ENCODE results near the gene UFC1. TPM values are rescaled to one million over a fixed set of nuclear protein-coding genes. Genes with fewer than 3 reads are reported as not detected.

Gene UFC1
- total RNA-seq, 1 donor from 2014 or later = 59.6 TPM

DNA sequence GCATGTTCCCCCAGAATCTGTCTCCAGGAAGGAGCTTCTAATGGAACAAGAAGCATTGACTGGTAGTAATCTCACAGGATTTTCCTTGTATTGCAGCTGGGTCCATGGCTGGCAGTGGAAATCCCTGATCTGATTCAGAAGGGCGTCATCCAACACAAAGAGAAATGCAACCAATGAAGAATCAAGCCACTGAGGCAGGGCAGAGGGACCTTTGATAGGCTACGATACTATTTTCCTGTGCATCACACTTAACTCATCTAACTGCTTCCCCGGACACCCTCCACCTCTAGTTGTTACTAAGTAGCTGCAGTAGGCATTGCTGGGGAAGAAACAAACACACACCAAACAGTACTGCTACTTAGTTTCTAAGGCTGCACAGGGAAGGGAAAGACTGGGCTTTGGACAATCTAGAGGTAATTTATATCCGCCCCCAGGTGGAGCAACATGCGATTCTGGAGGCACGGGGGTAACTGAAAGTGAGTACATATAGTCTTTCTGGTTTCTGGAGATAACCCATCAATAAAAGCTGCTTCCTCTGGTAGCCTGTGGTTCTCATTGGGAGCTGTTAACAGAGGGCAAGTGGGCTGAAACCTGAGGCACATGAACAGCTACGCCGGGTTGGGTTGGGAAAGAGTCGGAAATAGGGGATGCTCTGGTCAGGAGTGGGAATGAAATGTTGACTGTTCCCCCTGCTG lies 4.7 kb downstream of the UFC1 start:
- H3K36me3 ChIP-seq (ENCODE audit: control insufficient read depth, insufficient read depth, low read length) = peaks cover 1% of the 10 kb centered on the region
- DNase-seq (ENCODE audit: low read depth) = no peak
- no peaks in the 10 kb centered on the region for H3K27me3 ChIP-seq (ENCODE audit: control insufficient read depth, insufficient read depth, low read length)
- no peak overlapping the region for H3K4me3 ChIP-seq (ENCODE audit: low read depth, low read length)
- TF ChIP-seq, protein P1, sequence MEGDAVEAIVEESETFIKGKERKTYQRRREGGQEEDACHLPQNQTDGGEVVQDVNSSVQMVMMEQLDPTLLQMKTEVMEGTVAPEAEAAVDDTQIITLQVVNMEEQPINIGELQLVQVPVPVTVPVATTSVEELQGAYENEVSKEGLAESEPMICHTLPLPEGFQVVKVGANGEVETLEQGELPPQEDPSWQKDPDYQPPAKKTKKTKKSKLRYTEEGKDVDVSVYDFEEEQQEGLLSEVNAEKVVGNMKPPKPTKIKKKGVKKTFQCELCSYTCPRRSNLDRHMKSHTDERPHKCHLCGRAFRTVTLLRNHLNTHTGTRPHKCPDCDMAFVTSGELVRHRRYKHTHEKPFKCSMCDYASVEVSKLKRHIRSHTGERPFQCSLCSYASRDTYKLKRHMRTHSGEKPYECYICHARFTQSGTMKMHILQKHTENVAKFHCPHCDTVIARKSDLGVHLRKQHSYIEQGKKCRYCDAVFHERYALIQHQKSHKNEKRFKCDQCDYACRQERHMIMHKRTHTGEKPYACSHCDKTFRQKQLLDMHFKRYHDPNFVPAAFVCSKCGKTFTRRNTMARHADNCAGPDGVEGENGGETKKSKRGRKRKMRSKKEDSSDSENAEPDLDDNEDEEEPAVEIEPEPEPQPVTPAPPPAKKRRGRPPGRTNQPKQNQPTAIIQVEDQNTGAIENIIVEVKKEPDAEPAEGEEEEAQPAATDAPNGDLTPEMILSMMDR (IDR thresholded peaks at IDR 0.05; ENCODE audit: insufficient read depth, low read length, poor library complexity, severe bottlenecking) = no peak

GRCh38 chr1:161159087-161159912 lies 5.5 kb downstream of the UFC1 start, which contains the start of gene USP21:
Gene USP21 (plus strand): TSS chr1:161159500. CDS start chr1:161160641, 1,141 bp downstream.
- Histone ChIP-seq H3K27me3 (ENCODE audit: control insufficient read depth, insufficient read depth, low read length) (no peaks in the 10 kb centered on the region), H3K36me3 (ENCODE audit: control insufficient read depth, insufficient read depth, low read length) (peaks cover 1% of the 10 kb centered on the region), H3K4me3 (ENCODE audit: low read depth, low read length) (peak within 1 kb of the TSS; percentile 63)
- TF ChIP-seq, protein P1 (IDR thresholded peaks at IDR 0.05; ENCODE audit: insufficient read depth, low read length, poor library complexity, severe bottlenecking) = peak; percentile 52
- no peak for DNase-seq (ENCODE audit: low read depth)

GRCh38 chr1:161159913-161160243 lies 6.1 kb downstream of the UFC1 start:
- H3K36me3 ChIP-seq (ENCODE audit: control insufficient read depth, insufficient read depth, low read length) = peaks cover 3% of the 10 kb centered on the region
- TF ChIP-seq, protein P1 (IDR thresholded peaks at IDR 0.05; ENCODE audit: insufficient read depth, low read length, poor library complexity, severe bottlenecking) = no peak
- no peak for DNase-seq (ENCODE audit: low read depth)
- H3K27me3 ChIP-seq (ENCODE audit: control insufficient read depth, insufficient read depth, low read length) = no peaks in the 10 kb centered on the region
- H3K4me3 ChIP-seq (ENCODE audit: low read depth, low read length) = peak overlapping the region; percentile 63

GRCh38 chr1:161160671-161161145 lies 6.9 kb downstream of the UFC1 start:
- TF ChIP-seq, protein P1 (IDR thresholded peaks at IDR 0.05; ENCODE audit: insufficient read depth, low read length, poor library complexity, severe bottlenecking) = no peak
- Histone ChIP-seq H3K27me3 (ENCODE audit: control insufficient read depth, insufficient read depth, low read length) (no peaks in the 10 kb centered on the region), H3K36me3 (ENCODE audit: control insufficient read depth, insufficient read depth, low read length) (peaks cover 2% of the 10 kb centered on the region), H3K4me3 (ENCODE audit: low read depth, low read length) (no peak overlapping the region)
- no peak for DNase-seq (ENCODE audit: low read depth)

DNA sequence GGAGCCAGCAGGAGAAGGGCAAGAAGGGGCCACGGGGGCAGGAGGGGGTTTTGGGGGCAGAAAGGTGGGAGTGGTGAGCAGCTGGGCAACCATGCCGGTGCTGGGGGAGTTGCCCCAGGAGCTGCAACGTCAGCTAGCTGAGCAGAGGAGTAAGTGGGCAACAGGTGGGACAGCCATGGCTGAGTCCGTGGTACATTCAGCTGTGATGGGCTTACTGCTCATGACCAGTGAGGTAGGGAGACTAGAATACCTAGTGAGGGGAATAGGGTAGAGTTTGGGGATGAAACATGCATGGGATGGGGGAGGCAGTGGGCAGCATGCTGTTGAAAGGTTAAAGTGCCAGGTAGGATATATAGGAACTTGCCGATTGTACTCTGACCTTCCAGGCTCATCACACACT lies 7.9 kb downstream of the UFC1 start:
- DNase-seq (ENCODE audit: low read depth) = no peak
- Histone ChIP-seq H3K36me3 (ENCODE audit: control insufficient read depth, insufficient read depth, low read length) (peaks cover 2% of the 10 kb centered on the region), H3K27me3 (ENCODE audit: control insufficient read depth, insufficient read depth, low read length) (no peaks in the 10 kb centered on the region), H3K4me3 (ENCODE audit: low read depth, low read length) (no peak overlapping the region)
- TF ChIP-seq, protein P1 (IDR thresholded peaks at IDR 0.05; ENCODE audit: insufficient read depth, low read length, poor library complexity, severe bottlenecking) = no peak
